Omental fat pad (tissue), 4 donors: ENCODE measurements around the gene TGFBR1. TPM values are rescaled to one million over a fixed set of nuclear protein-coding genes. Genes with fewer than 3 reads are reported as not detected.
"Not testable (repeated sequence)": the region's sequence is repeated elsewhere in the genome, so short reads cannot be mapped to it uniquely, and the experiment has no call there.

Experiments used
- ATAC-seq: fragments of 150-250 bp; one replicate; pipeline ENCODE4 v1.9.1; 2016; ENCODE audit warnings: mild to moderate bottlenecking, moderate library complexity; ENCODE audit not compliant: low FRiP score
- DNase-seq: peaks from one replicate; pipeline ENCODE4 v3.0.0-alpha.2; 2019; ENCODE audit warnings: low spot score
- CTCF ChIP-seq, 3 donors: fragments of 450-650 bp; IDR thresholded peaks; one replicate each; pipeline ENCODE4 v1.5.1; 2016 to 2017; ENCODE audit warnings: antibody characterized with exemption in 3 of 3, mild to moderate bottlenecking in 3 of 3, moderate library complexity in 2 of 3
- total RNA-seq, 4 donors: library from RNA; depleted of rRNA; stranded (reverse); fragments of >200 nt; gene quantifications; one replicate each; pipeline ENCODE4 v1.1.0, GENCODE V29; 2016

Gene TGFBR1
- total RNA-seq, 4 donors from 2014 or later, result 20.9 to 35.2 (median 30.9) TPM

DNA sequence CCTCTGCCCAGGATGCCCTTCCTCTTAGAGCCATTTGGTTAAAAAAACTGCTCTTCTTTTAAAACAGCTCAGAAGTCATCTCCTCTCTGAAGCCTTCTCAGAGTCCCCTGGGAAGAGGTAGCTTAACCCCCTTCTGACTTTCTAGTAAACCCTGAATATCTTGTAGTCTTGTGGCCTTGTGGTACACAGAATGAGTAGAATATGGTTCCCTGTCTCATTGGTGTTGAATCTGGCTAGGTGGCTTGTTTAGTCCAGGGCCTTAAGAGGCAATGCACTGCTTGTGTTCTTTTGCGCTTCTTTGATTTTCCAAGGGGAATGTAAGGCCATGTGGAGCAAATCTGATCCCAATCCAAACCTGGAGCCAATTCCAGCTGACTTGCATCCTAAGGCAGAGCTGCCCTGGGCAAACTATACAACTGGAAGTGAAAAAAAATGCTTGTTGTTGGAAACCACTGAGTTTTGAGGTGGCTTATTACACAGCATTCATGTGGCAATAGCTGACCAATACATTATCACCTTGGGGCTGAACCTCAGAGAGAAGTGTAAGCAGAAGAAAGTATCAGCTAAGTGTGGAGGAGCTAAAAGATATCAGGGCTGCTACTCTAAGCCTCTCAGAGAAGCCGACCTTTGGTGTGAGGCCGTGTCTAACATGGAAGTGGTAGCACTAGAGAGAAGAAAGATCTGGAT is 85.8 kb downstream of the TGFBR1 start:
- DNase-seq, result no peak
- no peak for TF ChIP-seq CTCF (IDR thresholded peaks at IDR 0.05)
- ATAC-seq, result no peak

- no peak for ATAC-seq
- DNase-seq, result no peak
These were observed 88.0 kb downstream of the TGFBR1 start for GRCh38 chr9:99192786-99193465.

DNA sequence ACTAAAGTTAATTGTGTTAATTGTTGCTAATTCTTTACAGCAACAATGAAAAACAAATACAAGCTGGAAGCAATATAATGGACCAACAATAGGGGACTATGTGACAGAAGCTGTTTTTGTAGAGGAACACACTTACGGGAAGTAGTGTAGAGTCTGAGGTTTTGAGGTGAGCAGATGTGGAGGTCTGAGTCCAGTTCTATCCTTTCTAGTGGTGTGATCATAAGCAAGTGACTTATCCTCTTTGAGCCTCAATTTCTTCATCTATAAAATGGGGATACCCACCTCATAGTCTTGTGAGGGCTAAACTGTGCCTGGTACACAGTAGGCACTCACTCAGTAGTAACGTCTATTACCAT is 88.5 kb downstream of the TGFBR1 start:
- ATAC-seq, result no peak
- TF ChIP-seq CTCF (IDR thresholded peaks at IDR 0.05), result no peak
- no peak for DNase-seq

More at GRCh38 chr9:99192786-99193465, 88.0 kb downstream of the TGFBR1 start:
- no peak for TF ChIP-seq CTCF (IDR thresholded peaks at IDR 0.05)

DNA sequence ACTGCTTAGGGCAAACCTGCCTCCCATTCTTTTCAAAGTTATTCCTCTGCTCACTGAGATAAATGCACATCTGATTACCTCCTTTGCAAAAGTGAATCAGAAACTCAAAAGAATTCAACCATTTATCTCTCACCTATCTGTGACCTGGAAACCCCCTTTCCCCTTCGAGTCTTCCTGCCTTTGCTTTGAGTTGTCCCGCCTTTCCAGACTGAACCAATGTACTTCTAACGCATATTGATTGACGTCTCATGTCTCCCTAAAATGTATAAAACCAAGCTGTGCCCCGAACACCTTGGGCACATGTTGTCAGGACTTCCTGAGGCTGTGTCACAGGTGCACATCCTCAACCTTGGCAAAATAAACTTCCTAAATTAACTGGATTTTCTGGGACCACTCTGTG is 91.6 kb downstream of the TGFBR1 start:
- not testable (repeated sequence) for DNase-seq, ATAC-seq

- DNase-seq (no peak), ATAC-seq (no peak)
- no peak for TF ChIP-seq CTCF (IDR thresholded peaks at IDR 0.05)
These were observed 92.3 kb downstream of the TGFBR1 start for GRCh38 chr9:99197124-99197630.

GRCh38 chr9:99197987-99198386 is 93.1 kb downstream of the TGFBR1 start:
- TF ChIP-seq CTCF (IDR thresholded peaks at IDR 0.05), result no peak
- DNase-seq (no peak), ATAC-seq (no peak)

DNA sequence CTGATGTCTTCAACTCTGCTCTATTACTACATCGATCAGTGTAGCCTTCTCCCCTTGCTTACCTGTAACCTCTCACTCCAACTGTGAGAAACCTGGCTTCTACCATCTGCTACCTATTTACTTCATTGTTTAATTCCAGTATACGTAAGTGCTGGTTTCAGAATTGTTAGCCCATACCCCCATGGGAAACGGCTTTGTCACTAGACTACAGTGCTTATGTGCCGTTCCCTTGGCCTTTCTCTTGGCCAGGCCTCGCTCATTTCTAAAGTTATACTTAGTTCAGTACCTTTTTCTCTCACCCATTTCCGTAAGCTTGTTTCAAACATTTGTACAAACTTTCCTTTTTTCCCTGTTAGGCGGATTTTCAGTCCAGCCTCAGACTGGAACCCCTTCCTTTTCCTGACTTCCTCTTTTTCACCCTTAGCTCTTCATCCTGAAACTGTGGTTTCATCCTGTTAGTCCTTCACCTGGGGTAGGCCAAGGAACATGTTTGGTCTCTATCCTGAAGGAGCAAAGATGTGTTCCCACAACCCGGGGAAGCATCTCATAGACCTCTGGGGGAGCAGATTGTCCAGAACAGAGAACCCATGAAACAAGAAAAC is 95.1 kb downstream of the TGFBR1 start:
- no peak for DNase-seq
- TF ChIP-seq CTCF (IDR thresholded peaks at IDR 0.05), result no peak

More for the DNA sequence above, 95.1 kb downstream of the TGFBR1 start:
- no peak for ATAC-seq
